Measurements from ENCODE around the gene PRRT1B. TPM values are rescaled to one million over a fixed set of nuclear protein-coding genes. Genes with fewer than 3 reads are reported as not detected.
"Not testable (repeated sequence)": the region's sequence is repeated elsewhere in the genome, so short reads cannot be mapped to it uniquely, and the experiment has no call there.

Gene PRRT1B
- total and polyA plus RNA-seq, 4 donors = 0.19 to 1.1 (median 0.28) TPM; not detected in 1

DNA sequence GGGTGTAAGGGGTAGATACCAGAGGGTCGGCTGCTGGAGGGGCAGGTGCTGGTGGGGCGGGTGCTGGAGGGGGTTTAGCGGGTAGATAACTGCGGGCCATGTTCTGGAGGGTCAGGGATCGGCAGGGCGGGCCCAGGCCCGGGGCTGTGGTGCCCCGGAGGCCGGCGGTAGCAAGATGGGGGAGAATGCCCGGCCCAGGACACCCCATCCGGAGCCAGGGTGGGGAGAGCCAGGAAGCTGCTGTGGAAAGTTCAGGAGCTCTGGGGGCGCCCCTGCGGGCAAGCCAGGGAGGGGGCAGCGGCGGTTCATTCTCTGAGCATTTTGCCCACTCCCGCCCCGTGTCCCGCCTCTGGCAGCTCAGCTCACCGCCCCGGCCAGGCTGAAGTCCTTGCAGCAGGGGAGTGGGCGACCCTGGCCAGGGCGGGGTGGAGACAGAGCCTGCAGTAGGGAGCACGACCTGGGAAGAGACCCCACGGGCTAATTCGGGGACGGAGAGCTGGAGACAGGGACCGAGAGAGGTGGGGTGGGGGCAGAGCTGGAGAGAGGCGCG, 538 bp downstream of the PRRT1B start:
- H3K27me3 ChIP-seq (ENCODE audit: control insufficient read depth, insufficient read depth, low read length) = peaks cover 32% of the 10 kb centered on the region
- no peak for DNase-seq (ENCODE audit: low read depth in 4 of 6, low spot score in 6 of 6)

GRCh38 chr9:131546336-131547084, 1.2 kb downstream of the PRRT1B start:
- peaks cover 17% of the 10 kb centered on the region for H3K4me1 ChIP-seq (ENCODE audit: control insufficient read depth, insufficient read depth, low read length)

More for the DNA sequence above, 538 bp downstream of the PRRT1B start:
- H3K9me3 ChIP-seq (ENCODE audit: control insufficient read depth, insufficient read depth, low read length) = peaks cover 7% of the 10 kb centered on the region
- H3K4me1 ChIP-seq (ENCODE audit: control insufficient read depth, insufficient read depth, low read length) = peaks cover 17% of the 10 kb centered on the region
- no peak overlapping the region for H3K27ac ChIP-seq (ENCODE audit: low read depth, low read length)
- peak overlapping the region; percentile 12 for H3K4me3 ChIP-seq (ENCODE audit: low read depth, low read length)
- WGBS (ENCODE audit: insufficient coverage) = under 1% methylated on average over 30 of the region's 30 CpGs
- no peaks in the 10 kb centered on the region for H3K36me3 ChIP-seq (ENCODE audit: control insufficient read depth, insufficient read depth, low read length)

DNA sequence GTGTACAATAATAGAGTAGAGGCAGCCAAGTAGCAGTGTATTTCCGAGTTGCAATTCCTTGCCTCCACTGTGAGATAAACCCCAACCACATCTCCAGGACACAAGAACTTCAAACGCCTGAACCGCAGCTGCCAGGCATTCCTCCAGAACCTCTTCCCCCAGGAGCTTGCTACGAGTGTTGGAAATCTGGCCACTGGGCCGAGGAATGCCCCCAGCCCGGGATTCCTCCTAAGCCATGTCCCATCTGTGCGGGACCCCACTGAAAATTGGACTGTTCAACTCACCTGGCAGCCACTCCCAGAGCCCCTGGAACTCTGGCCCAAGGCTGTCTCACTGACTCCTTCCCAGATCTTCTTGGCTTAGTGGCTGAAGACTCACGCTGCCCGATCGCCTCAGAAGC, 3.9 kb downstream of the PRRT1B start:
- peaks cover 17% of the 10 kb centered on the region for H3K4me1 ChIP-seq (ENCODE audit: control insufficient read depth, insufficient read depth, low read length)
- H3K27me3 ChIP-seq (ENCODE audit: control insufficient read depth, insufficient read depth, low read length) = peaks cover 39% of the 10 kb centered on the region
- H3K36me3 ChIP-seq (ENCODE audit: control insufficient read depth, insufficient read depth, low read length); H3K27ac ChIP-seq (ENCODE audit: low read depth, low read length); H3K4me3 ChIP-seq (ENCODE audit: low read depth, low read length); H3K9me3 ChIP-seq (ENCODE audit: control insufficient read depth, insufficient read depth, low read length); DNase-seq (ENCODE audit: low read depth in 4 of 6, low spot score in 6 of 6): not testable (repeated sequence)
- 79% methylated on average over 9 of the region's 10 CpGs for WGBS (ENCODE audit: insufficient coverage)

More at GRCh38 chr9:131546336-131547084, 1.2 kb downstream of the PRRT1B start:
- Histone ChIP-seq H3K27ac (ENCODE audit: low read depth, low read length) (no peak overlapping the region), H3K36me3 (ENCODE audit: control insufficient read depth, insufficient read depth, low read length) (no peaks in the 10 kb centered on the region), H3K4me3 (ENCODE audit: low read depth, low read length) (peak overlapping the region; percentile 12), H3K27me3 (ENCODE audit: control insufficient read depth, insufficient read depth, low read length) (peaks cover 32% of the 10 kb centered on the region), H3K9me3 (ENCODE audit: control insufficient read depth, insufficient read depth, low read length) (peaks cover 7% of the 10 kb centered on the region)
- 4% methylated on average over 45 of the region's 49 CpGs for WGBS (ENCODE audit: insufficient coverage)
- DNase-seq (ENCODE audit: low read depth in 4 of 6, low spot score in 6 of 6) = peak in 2 of 6 donors; percentile 52 to 54

- not testable (repeated sequence) for H3K27ac ChIP-seq (ENCODE audit: low read depth, low read length); H3K36me3 ChIP-seq (ENCODE audit: control insufficient read depth, insufficient read depth, low read length); H3K4me3 ChIP-seq (ENCODE audit: low read depth, low read length); H3K9me3 ChIP-seq (ENCODE audit: control insufficient read depth, insufficient read depth, low read length); DNase-seq (ENCODE audit: low read depth in 4 of 6, low spot score in 6 of 6)
- Histone ChIP-seq H3K27me3 (ENCODE audit: control insufficient read depth, insufficient read depth, low read length) (peaks cover 37% of the 10 kb centered on the region), H3K4me1 (ENCODE audit: control insufficient read depth, insufficient read depth, low read length) (peaks cover 16% of the 10 kb centered on the region)
- 81% methylated on average over 8 of the region's 8 CpGs for WGBS (ENCODE audit: insufficient coverage)
Measured at GRCh38 chr9:131550465-131550864, 5.1 kb downstream of the PRRT1B start.

- DNase-seq (ENCODE audit: low read depth in 4 of 6, low spot score in 6 of 6) = no peak
- Histone ChIP-seq H3K4me3 (ENCODE audit: low read depth, low read length) (no peak overlapping the region), H3K36me3 (ENCODE audit: control insufficient read depth, insufficient read depth, low read length) (peaks cover 6% of the 10 kb centered on the region), H3K9me3 (ENCODE audit: control insufficient read depth, insufficient read depth, low read length) (no peaks in the 10 kb centered on the region), H3K27me3 (ENCODE audit: control insufficient read depth, insufficient read depth, low read length) (peaks cover 30% of the 10 kb centered on the region), H3K27ac (ENCODE audit: low read depth, low read length) (no peak overlapping the region), H3K4me1 (ENCODE audit: control insufficient read depth, insufficient read depth, low read length) (peaks cover under 1% of the 10 kb centered on the region)
- 94% methylated on average over 2 of the region's 6 CpGs for WGBS (ENCODE audit: insufficient coverage)
Measured at GRCh38 chr9:131552030-131552429, 6.7 kb downstream of the PRRT1B start.

DNA sequence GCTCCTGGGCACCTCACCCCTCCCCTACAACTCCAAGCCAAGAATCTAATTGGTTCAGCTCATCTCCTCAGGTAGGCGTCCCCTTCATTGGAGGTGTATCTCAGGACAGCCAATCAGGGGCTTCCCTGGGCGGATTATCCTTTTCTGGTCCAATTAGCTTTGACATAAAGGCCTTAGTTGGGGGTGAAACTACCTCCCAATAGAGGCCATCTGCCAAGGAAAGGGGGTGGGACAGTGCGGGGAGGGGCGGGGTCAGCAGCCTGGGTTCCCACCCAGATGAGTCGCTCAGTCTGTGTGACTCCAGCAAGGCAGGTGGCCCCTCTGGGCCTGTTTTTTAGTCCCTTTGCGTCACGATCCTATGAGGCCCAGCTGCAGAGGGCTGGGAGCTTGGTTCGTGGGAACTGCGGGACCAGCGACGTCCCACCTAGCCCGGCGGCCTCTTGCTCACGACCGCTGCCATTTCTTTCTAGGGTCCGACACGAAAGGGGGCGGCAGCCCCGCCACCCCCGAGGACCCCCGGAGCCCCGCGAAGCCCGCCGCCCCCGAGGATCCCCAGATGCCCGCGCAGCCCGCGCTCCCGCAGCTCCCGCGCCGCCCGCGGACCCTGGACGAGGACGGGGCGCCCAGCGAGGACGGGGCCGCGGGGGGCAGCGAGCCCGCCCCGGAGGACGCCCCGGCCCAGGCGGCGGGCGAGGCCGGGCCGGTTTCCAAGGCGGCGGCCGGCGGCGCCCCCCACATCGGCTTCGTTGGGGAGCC, 8.9 kb downstream of the PRRT1B start:
- Histone ChIP-seq H3K27me3 (ENCODE audit: control insufficient read depth, insufficient read depth, low read length) (peaks cover 24% of the 10 kb centered on the region), H3K9me3 (ENCODE audit: control insufficient read depth, insufficient read depth, low read length) (no peaks in the 10 kb centered on the region)
- DNase-seq (ENCODE audit: low read depth in 4 of 6, low spot score in 6 of 6) = no peak

DNA sequence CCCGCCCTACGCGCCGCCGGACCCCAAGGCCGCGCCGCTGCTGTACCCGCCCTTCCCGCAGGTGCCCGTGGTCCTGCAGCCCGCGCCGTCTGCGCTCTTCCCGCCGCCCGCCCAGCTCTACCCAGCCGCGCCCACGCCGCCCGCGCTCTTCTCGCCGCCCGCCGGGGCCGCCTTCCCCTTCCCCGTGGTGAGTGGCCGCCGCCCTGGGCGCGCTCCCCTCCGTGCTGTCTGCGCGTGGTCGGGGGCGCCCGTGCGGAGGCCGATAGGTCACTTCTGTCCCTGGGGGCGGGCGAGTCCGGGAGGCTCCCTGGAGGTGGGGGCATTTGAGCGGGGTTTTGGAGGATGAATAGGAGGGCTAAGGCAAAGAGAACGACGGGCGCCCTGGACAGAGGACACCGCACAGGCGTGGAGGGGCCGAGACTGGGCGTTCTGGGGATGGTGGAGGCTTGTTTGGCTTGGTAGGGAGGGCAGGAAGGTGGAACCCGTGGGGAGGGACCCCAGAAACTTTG, 9.6 kb downstream of the PRRT1B start:
- WGBS (ENCODE audit: insufficient coverage) = 16% methylated on average over 54 of the region's 54 CpGs

More for the DNA sequence above, 8.9 kb downstream of the PRRT1B start:
- no peaks in the 10 kb centered on the region for H3K4me1 ChIP-seq (ENCODE audit: control insufficient read depth, insufficient read depth, low read length)
- H3K36me3 ChIP-seq (ENCODE audit: control insufficient read depth, insufficient read depth, low read length) = peaks cover 15% of the 10 kb centered on the region
- no peak overlapping the region for H3K4me3 ChIP-seq (ENCODE audit: low read depth, low read length)
- H3K27ac ChIP-seq (ENCODE audit: low read depth, low read length) = no peak overlapping the region
- 17% methylated on average over 59 of the region's 60 CpGs for WGBS (ENCODE audit: insufficient coverage)

GRCh38 chr9:131555841-131556673, 10.7 kb downstream of the PRRT1B start:
- no peak for DNase-seq (ENCODE audit: low read depth in 4 of 6, low spot score in 6 of 6)
- peaks cover 24% of the 10 kb centered on the region for H3K27me3 ChIP-seq (ENCODE audit: control insufficient read depth, insufficient read depth, low read length)
- H3K36me3 ChIP-seq (ENCODE audit: control insufficient read depth, insufficient read depth, low read length) = peaks cover 15% of the 10 kb centered on the region
- 92% methylated on average over 10 of the region's 15 CpGs for WGBS (ENCODE audit: insufficient coverage)
- H3K4me1 ChIP-seq (ENCODE audit: control insufficient read depth, insufficient read depth, low read length) = no peaks in the 10 kb centered on the region
- H3K9me3 ChIP-seq (ENCODE audit: control insufficient read depth, insufficient read depth, low read length) = no peaks in the 10 kb centered on the region
- no peak overlapping the region for H3K27ac ChIP-seq (ENCODE audit: low read depth, low read length)
- H3K4me3 ChIP-seq (ENCODE audit: low read depth, low read length) = no peak overlapping the region

More for the DNA sequence above, 9.6 kb downstream of the PRRT1B start:
- Histone ChIP-seq H3K27me3 (ENCODE audit: control insufficient read depth, insufficient read depth, low read length) (peaks cover 24% of the 10 kb centered on the region), H3K4me1 (ENCODE audit: control insufficient read depth, insufficient read depth, low read length) (no peaks in the 10 kb centered on the region), H3K9me3 (ENCODE audit: control insufficient read depth, insufficient read depth, low read length) (no peaks in the 10 kb centered on the region), H3K36me3 (ENCODE audit: control insufficient read depth, insufficient read depth, low read length) (peaks cover 15% of the 10 kb centered on the region), H3K4me3 (ENCODE audit: low read depth, low read length) (no peak overlapping the region), H3K27ac (ENCODE audit: low read depth, low read length) (no peak overlapping the region)
- no peak for DNase-seq (ENCODE audit: low read depth in 4 of 6, low spot score in 6 of 6)
